GM19328 (cell line): ENCODE data around the gene MTSS2.
"Not testable (repeated sequence)": the region's sequence is repeated elsewhere in the genome, so short reads cannot be mapped to it uniquely, and the experiment has no call there.

ENCODE experiments used
- ATAC-seq: cut with Tn5 transposase; IDR thresholded peaks from one replicate; pipeline ENCODE4 v1.9.1; 2021; ENCODE audit warnings: mild to moderate bottlenecking, moderate library complexity; ENCODE audit not compliant: unreplicated experiment

MTSS2 gene

DNA sequence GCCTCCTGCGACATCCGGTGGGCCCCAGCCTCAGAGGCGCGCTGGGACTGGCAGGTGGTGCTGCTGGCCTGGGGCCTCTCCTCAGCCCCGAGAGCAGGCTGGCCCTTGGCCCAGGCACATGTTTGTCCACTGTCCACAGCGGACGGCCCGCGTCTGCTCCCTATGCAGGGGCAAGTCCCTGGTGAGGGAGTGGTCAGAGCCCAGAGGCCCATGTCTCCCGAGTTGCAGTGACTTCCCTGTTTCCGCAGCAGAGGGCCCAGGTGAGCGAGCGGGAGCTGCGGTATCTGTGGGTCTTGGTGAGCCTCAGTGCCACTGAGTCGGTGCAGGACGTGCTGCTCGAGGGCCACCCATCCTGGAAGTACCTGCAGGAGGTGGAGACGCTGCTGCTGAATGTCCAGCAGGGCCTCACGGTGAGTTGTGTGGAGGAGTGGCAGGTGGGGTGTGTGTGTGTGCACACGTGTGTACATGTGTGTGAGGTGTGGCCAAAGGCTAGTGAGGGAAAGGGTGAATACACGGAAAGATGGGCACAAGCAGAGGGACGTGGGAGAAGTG lies 29.1 kb downstream of the MTSS2 start:
- ATAC-seq, result no peak

DNA sequence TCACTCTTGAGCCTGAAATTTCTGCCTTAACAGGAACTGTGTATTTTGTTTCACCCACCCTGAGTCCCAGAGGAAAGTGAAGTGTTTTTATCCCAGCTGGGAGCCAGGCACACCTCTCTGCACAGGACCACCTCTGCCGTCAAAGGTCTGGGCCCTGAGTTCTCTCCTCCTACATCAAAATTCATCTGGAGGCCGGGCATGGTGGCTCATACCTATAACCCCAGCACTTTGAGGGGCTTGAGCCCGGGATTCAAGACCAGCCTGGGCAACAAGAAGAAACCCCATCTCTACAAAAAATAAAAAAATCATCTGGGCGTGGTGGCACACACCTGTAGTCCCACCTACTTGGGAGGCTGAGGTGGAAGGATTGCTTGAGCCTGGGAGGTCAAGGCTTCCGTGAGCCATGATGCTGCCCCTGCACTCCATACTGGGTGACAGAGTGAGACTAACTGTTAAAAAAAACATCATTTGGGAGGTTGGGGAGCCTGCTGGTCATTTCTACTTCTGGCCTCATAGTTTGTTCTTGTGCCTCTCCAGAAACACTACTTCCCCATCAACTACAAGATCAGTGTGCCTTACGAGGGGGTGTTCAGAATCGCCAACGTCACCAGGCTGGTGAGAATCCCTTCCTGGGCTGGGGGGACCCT lies 29.7 kb downstream of the MTSS2 start:
- ATAC-seq, result no peak

GRCh38 chr16:70653809-70654771 lies 31.8 kb downstream of the MTSS2 start:
- no peak for ATAC-seq

GRCh38 chr16:70653406-70653805 lies 32.4 kb downstream of the MTSS2 start:
- ATAC-seq, result no peak

- ATAC-seq, result no peak
These were observed 33.5 kb downstream of the MTSS2 start for GRCh38 chr16:70652322-70652721.

DNA sequence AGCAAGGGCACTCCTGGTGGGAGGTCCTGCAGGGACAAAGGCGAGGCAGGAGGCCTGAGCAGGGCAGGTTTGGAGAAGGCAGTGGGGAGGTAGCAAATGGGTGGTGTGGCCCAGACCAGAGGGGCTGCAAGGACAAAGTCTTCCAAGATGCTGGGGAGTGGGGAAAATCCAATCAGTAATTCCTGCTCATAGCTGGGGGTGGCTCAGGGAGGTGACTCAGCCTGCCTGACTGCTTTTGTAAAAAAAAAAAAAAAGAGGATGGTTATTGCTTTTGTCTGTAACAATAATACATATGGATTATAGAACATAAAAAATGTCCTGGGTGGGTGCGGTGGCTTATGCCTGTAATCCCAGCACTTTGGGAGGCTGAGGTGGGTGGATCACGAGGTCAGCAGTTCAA lies 34.3 kb downstream of the MTSS2 start:
- no peak for ATAC-seq

DNA sequence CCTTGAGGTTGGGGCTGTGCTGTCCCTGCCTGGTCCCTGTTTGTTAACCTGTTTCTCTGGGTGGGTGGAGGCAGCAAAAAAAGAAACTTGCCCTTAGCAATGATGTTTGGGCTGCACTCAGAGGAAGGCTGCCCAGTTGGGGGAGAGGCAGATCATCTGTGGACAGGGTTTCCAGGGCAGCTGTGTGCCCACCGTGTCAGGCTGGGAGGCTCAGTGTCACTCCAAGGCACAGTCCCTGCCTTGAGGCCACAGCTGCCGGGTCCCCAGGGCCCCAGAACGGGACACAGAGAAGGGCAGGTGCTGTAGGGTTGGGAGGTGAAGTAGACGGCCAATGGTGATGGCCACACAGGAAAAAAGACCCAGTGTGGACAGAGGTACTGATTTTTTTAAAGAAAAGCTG lies 35.6 kb downstream of the MTSS2 start:
- ATAC-seq, result no peak

GRCh38 chr16:70649300-70649699 lies 36.6 kb downstream of the MTSS2 start:
- no peak for ATAC-seq

DNA sequence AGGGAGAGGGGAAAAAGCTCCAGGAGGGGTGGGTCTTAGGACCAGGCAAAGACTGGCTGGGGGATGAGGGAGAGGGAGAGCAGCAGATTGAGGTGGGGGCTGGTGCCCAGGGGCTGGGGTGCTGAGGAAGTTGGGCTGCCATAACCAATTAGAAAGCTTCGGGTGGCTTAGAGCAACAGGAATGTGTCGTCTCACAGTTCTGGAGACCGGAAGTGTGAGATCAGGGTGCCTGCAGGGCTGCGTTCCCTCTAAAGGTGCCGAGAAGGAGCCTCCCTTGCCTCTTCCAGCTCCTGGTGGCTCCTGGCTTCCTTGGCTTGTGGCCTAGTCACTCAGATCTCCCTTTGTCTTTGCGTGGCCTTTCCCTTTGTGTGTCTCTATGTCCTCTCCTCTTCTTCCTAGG lies 37.2 kb downstream of the MTSS2 start:
- ATAC-seq, result no peak

- ATAC-seq, result no peak
These were observed 38.2 kb downstream of the MTSS2 start for GRCh38 chr16:70647441-70648359.

DNA sequence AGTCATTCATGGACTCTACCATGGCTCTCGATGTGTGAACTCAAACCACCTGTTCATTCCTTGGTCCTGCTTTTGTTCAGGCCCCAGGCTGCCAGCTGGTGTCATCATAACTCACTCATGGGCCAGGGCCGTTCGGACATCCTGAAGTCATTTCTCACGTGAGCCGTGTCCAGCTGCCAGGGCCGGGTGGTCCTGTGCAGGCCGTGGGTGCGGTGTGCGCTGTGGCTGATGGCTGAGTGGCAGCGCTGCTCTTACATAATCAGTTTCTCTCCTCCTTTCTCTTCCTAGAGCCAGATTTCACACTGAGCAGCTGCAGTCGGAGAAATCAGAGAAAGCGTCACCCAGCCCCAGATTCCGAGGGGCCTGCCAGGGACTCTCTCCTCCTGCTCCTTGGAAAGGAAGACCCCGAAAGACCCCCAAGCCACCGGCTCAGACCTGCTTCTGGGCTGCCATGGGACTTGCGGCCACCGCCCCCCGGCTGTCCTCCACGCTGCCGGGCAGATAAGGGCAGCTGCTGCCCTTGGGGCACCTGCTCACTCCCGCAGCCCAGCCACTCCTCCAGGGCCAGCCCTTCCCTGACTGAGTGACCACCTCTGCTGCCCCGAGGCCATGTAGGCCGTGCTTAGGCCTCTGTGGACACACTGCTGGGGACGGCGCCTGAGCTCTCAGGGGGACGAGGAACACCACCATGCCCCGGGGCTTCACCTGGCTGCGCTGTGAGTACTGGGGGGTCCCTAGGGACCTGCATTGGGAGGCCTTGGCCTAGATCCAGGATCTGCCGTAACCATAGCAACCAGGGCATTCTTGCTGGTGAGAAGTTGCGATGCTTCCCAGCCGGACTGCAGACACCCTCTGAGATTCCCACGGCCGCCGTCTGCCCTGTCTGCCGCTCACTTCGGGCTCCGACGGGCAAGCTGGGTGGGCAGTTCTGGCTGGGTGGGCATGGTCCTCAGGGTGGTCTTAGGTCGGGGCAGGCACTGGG lies 39.3 kb downstream of the MTSS2 start, which contains the start of gene IL34:
TSS of gene IL34 (plus strand) at position 300 of the 982 bp plus-strand sequence. CDS start at position 689, 389 bp downstream.
- ATAC-seq, result no peak

- ATAC-seq, result no peak
These were observed 40.9 kb downstream of the MTSS2 start for GRCh38 chr16:70644763-70645597.

- not testable (repeated sequence) for ATAC-seq
These were observed 42.6 kb downstream of the MTSS2 start for GRCh38 chr16:70643264-70643663.

- ATAC-seq, result no peak
These were observed 43.2 kb downstream of the MTSS2 start for GRCh38 chr16:70642633-70643032.

- no peak for ATAC-seq
These were observed 46.8 kb downstream of the MTSS2 start for GRCh38 chr16:70638814-70639792.
